Measurements from ENCODE around the gene DNAJC17. TPM values are rescaled to one million over a fixed set of nuclear protein-coding genes. Genes with fewer than 3 reads are reported as not detected.

Gene DNAJC17
- total RNA-seq, 1 experiment from 2014 or later, result 39.3 TPM

DNA sequence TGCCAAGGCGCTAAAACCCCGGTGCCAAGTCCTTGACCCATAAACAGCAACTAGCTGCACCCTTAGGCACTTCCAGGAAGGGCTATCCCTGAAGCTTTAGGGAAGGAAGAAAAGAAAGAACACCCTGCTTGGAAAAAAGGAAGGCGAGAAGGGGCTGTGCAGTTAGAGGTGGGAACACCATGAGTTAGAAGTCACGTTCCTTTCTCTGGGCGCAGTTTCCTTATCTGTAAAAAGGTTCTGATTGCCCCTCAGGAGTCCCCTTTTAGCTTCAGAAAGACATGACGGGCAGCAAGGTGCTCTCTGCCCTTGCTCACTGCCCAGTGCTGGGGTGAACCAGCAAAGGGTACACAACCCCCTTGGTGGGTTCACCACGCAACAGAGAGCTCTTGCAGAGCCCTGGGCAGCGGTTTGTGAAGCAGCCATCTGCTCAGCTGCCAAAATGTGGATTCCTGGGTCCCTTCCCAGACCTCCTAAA, 42.6 kb downstream of the DNAJC17 start:
- Histone ChIP-seq H3K27me3 (ENCODE audit: control insufficient read depth, insufficient read depth, low read length) (no peaks in the 10 kb centered on the region), H3K4me1 (ENCODE audit: control insufficient read depth, insufficient read depth, low read length) (peaks cover 42% of the 10 kb centered on the region), H3K4me3 (ENCODE audit: low read depth in 2 of 2, low read length in 2 of 2) (peak overlapping the region; percentile 56 to 77), H3K9me3 (ENCODE audit: control insufficient read depth, insufficient read depth, low read depth, low read length) (no peaks in the 10 kb centered on the region), H3K27ac (ENCODE audit: low read length) (peak overlapping the region; percentile 88), H3K36me3 (ENCODE audit: control insufficient read depth, insufficient read depth, low read length) (no peaks in the 10 kb centered on the region)
- no TSS peak for BruUV-seq (replicated peaks)
- in situ Hi-C loops (cut with HindIII; ENCODE audit: low pct_unique_long_range_greater_than_20kb, low sequenced_read_pairs), result no loop called here
- POLR2A ChIA-PET, result no interaction called here
- intact Hi-C loops (cut with micrococcal nuclease; ENCODE audit: unreplicated experiment), result no loop called here
- TF ChIP-seq POLR2AphosphoS5 (IDR thresholded peaks at IDR 0.05; ENCODE audit: low read depth, low read length) (no peak), TCF7L2 (IDR thresholded peaks at IDR 0.05; ENCODE audit: low read depth, low read length) (no peak), SIN3A (IDR thresholded peaks at IDR 0.05; ENCODE audit: borderline replicate concordance, insufficient read depth, low read depth, low read length) (no peak)
- TF ChIP-seq, protein P1, sequence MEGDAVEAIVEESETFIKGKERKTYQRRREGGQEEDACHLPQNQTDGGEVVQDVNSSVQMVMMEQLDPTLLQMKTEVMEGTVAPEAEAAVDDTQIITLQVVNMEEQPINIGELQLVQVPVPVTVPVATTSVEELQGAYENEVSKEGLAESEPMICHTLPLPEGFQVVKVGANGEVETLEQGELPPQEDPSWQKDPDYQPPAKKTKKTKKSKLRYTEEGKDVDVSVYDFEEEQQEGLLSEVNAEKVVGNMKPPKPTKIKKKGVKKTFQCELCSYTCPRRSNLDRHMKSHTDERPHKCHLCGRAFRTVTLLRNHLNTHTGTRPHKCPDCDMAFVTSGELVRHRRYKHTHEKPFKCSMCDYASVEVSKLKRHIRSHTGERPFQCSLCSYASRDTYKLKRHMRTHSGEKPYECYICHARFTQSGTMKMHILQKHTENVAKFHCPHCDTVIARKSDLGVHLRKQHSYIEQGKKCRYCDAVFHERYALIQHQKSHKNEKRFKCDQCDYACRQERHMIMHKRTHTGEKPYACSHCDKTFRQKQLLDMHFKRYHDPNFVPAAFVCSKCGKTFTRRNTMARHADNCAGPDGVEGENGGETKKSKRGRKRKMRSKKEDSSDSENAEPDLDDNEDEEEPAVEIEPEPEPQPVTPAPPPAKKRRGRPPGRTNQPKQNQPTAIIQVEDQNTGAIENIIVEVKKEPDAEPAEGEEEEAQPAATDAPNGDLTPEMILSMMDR (IDR thresholded peaks at IDR 0.05), result no peak
- TF ChIP-seq, protein P2, sequence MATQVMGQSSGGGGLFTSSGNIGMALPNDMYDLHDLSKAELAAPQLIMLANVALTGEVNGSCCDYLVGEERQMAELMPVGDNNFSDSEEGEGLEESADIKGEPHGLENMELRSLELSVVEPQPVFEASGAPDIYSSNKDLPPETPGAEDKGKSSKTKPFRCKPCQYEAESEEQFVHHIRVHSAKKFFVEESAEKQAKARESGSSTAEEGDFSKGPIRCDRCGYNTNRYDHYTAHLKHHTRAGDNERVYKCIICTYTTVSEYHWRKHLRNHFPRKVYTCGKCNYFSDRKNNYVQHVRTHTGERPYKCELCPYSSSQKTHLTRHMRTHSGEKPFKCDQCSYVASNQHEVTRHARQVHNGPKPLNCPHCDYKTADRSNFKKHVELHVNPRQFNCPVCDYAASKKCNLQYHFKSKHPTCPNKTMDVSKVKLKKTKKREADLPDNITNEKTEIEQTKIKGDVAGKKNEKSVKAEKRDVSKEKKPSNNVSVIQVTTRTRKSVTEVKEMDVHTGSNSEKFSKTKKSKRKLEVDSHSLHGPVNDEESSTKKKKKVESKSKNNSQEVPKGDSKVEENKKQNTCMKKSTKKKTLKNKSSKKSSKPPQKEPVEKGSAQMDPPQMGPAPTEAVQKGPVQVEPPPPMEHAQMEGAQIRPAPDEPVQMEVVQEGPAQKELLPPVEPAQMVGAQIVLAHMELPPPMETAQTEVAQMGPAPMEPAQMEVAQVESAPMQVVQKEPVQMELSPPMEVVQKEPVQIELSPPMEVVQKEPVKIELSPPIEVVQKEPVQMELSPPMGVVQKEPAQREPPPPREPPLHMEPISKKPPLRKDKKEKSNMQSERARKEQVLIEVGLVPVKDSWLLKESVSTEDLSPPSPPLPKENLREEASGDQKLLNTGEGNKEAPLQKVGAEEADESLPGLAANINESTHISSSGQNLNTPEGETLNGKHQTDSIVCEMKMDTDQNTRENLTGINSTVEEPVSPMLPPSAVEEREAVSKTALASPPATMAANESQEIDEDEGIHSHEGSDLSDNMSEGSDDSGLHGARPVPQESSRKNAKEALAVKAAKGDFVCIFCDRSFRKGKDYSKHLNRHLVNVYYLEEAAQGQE (IDR thresholded peaks at IDR 0.05; ENCODE audit: insufficient read depth in 1 of 2, low read depth in 2 of 2, low read length in 1 of 2), result no peak
- ATAC-seq, result no peak
- no peak for DNase-seq (ENCODE audit: low read depth, low spot score)
- CTCF ChIA-PET, result interaction anchor here (1.2 kb wide), 1 partner anchor 127 kb away, joined by 4 read pairs; no protein-coding TSS in a partner anchor

DNA sequence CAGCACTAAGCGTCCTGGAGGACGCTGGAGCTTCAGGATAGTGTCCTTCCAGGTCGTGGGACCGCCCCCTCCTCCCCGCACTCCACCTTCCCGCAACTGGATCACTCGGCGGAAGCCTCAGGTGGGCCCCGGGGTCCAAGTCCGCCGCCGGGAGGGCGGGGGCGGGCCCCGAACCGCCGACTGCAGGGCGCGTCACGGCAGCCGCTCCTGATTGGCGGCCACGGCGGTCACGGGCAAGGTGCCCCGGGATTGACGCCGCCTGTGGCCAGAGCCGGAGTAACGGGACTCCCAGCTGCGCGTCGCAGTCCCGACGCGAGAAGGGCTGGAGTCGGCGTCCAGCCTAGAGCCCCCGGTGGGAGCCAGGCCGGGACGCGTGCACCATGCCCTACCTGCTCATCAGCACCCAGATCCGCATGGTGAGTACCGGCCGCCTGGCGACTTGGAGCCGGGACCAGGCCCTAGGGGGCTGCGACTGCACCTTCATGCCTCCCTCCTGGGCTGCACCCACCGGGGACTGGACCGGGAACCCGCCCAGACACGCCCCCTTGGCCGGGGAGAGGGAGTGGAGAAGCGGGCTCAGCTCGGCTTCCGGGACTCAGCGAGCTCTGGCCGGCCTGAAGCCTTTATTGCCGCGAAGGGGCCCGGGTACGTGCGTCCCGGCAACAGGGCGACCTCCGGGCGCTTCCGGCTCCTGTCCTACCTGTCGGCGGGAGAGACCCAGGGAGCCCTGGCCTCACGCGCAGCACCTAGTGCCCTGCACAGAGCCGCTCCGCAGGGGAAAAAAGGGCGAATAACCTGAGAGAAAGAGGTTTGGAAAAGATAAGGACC, 43.3 kb downstream of the DNAJC17 start, which contains the start of gene GCHFR:
GCHFR (plus strand) TSS at position 268 of the 828 bp plus-strand sequence; CDS start at position 381, 113 bp downstream.
- Histone ChIP-seq H3K4me1 (ENCODE audit: control insufficient read depth, insufficient read depth, low read length) (peaks cover 37% of the 10 kb centered on the region), H3K9me3 (ENCODE audit: control insufficient read depth, insufficient read depth, low read depth, low read length) (no peaks in the 10 kb centered on the region), H3K36me3 (ENCODE audit: control insufficient read depth, insufficient read depth, low read length) (no peaks in the 10 kb centered on the region), H3K4me3 (ENCODE audit: low read depth in 2 of 2, low read length in 2 of 2) (peak within 1 kb of the TSS; percentile 56 to 77), H3K27ac (ENCODE audit: low read length) (peak within 1 kb of the TSS; percentile 88), H3K27me3 (ENCODE audit: control insufficient read depth, insufficient read depth, low read length) (no peaks in the 10 kb centered on the region)
- ChIA-PET POLR2A (interaction anchor here (1.0 kb wide), 1 partner anchor 131 kb away, joined by 3 read pairs; no protein-coding TSS in a partner anchor), CTCF (interaction anchor here (1.2 to 1.7 kb wide), 2 partner anchors 17 to 128 kb away, joined by 4 to 5 read pairs; no protein-coding TSS in a partner anchor)
- intact Hi-C loops (cut with micrococcal nuclease; ENCODE audit: unreplicated experiment) (no loop called here), in situ Hi-C loops (cut with HindIII; ENCODE audit: low pct_unique_long_range_greater_than_20kb, low sequenced_read_pairs) (no loop called here)
- TF ChIP-seq POLR2AphosphoS5 (IDR thresholded peaks at IDR 0.05; ENCODE audit: low read depth, low read length) (peak; percentile 47; the same call in 1 of the 2 replicates), SIN3A (IDR thresholded peaks at IDR 0.05; ENCODE audit: borderline replicate concordance, insufficient read depth, low read depth, low read length) (no peak; the same call in 1 of the 2 replicates), TCF7L2 (IDR thresholded peaks at IDR 0.05; ENCODE audit: low read depth, low read length) (peak; percentile 32; the same call in 1 of the 2 replicates)
- no TSS peak for BruUV-seq (replicated peaks)
- peak; percentile 85 for ATAC-seq
- no peak for DNase-seq (ENCODE audit: low read depth, low spot score)
